Keratinocyte (primary cell): ENCODE measurements around the gene LYPD1. TPM values are rescaled to one million over a fixed set of nuclear protein-coding genes. Genes with fewer than 3 reads are reported as not detected.

ENCODE experiments used
- DNase-seq: peaks from one replicate; pipeline ENCODE4 v3.0.0-alpha.2; 2011; ENCODE audit warnings: low read depth, missing footprints, low spot score
- FAIRE-seq: peaks from 2 replicates; lab custom pipeline; 2011; peaks lifted over from hg19 to GRCh38; lab: Jason Lieb, UNC
- H2AFZ ChIP-seq: 2 replicates; pipeline ENCODE4 v1.6.0; 2012; ENCODE audit warnings: low read length, control low read depth, inconsistent platforms; ENCODE audit not compliant: control insufficient read depth
- H3K27ac ChIP-seq: 2 replicates; pipeline ENCODE4 v1.5.1; 2011; ENCODE audit warnings: low read length; ENCODE audit not compliant: control insufficient read depth, insufficient read depth
- H3K27me3 ChIP-seq: 3 replicates; pipeline ENCODE4 v1.6.0; 2011; ENCODE audit warnings: low read length; ENCODE audit not compliant: control insufficient read depth, insufficient read depth; ENCODE audit errors: extremely low read depth
- H3K36me3 ChIP-seq, 2 experiments: 2 replicates in 1 of 2; 3 replicates in 1 of 2; pipeline ENCODE4 v1.5.1; 2011; ENCODE audit warnings: low read length in 2 of 2, mild to moderate bottlenecking in 1 of 2; ENCODE audit not compliant: control insufficient read depth in 2 of 2, insufficient read depth in 2 of 2; ENCODE audit errors: extremely low read depth in 1 of 2
- H3K4me1 ChIP-seq: 3 replicates; pipeline ENCODE4 v1.5.1; 2011; ENCODE audit warnings: low read length; ENCODE audit not compliant: control insufficient read depth, insufficient read depth; ENCODE audit errors: extremely low read depth
- H3K4me2 ChIP-seq: 3 replicates; pipeline ENCODE4 v1.6.0; 2011; ENCODE audit warnings: low read depth, low read length; ENCODE audit not compliant: control insufficient read depth, insufficient read depth; ENCODE audit errors: extremely low read depth
- H3K4me3 ChIP-seq, 3 experiments: fragments of 200-600 bp in 1 of 3; sonication (generic) in 1 of 3; 2 replicates in 2 of 3; 3 replicates in 1 of 3; pipeline ENCODE4 v1.5.1; 2011 to 2016; ENCODE audit warnings: low read length in 3 of 3, mild to moderate bottlenecking in 3 of 3, control low read depth in 2 of 3, inconsistent platforms in 1 of 3, low read depth in 1 of 3, mixed read lengths in 1 of 3, mixed run types in 1 of 3, moderate library complexity in 1 of 3; ENCODE audit not compliant: control insufficient read depth in 2 of 3, insufficient read depth in 2 of 3; ENCODE audit errors: extremely low read depth in 1 of 3
- H3K79me2 ChIP-seq: 2 replicates; pipeline ENCODE4 v1.6.0; 2012; ENCODE audit warnings: low read length; ENCODE audit not compliant: control insufficient read depth, insufficient read depth
- H3K9ac ChIP-seq: 3 replicates; pipeline ENCODE4 v1.6.0; 2011; ENCODE audit warnings: low read length; ENCODE audit not compliant: control insufficient read depth, insufficient read depth; ENCODE audit errors: extremely low read depth
- H3K9me1 ChIP-seq: 3 replicates; pipeline ENCODE4 v1.6.0; 2011; ENCODE audit warnings: low read length; ENCODE audit not compliant: control insufficient read depth, insufficient read depth; ENCODE audit errors: extremely low read depth
- H3K9me3 ChIP-seq: 2 replicates; pipeline ENCODE4 v1.5.1; 2012; ENCODE audit warnings: low read depth, low read length; ENCODE audit not compliant: control insufficient read depth
- H4K20me1 ChIP-seq: 3 replicates; pipeline ENCODE4 v1.6.0; 2011; ENCODE audit warnings: low read length; ENCODE audit not compliant: control insufficient read depth, insufficient read depth; ENCODE audit errors: extremely low read depth
- CTCF ChIP-seq, 3 experiments: IDR thresholded peaks in 1 of 3; conservative IDR thresholded peaks in 1 of 3; optimal IDR thresholded peaks in 1 of 3; 2 replicates in 2 of 3; 3 replicates in 1 of 3; pipeline versions ENCODE3 to v1.5.1; 2011; ENCODE audit warnings: low read length in 3 of 3, mild to moderate bottlenecking in 3 of 3, moderate library complexity in 2 of 3, control low read depth in 1 of 3, inconsistent platforms in 1 of 3; ENCODE audit not compliant: insufficient read depth in 2 of 3; ENCODE audit errors: extremely low read depth in 1 of 3
- EZH2 ChIP-seq: IDR thresholded peaks from one replicate; pipeline ENCODE4 v1.6.1; 2012; ENCODE audit warnings: inconsistent platforms, mild to moderate bottlenecking, low read length, moderate library complexity
- dilution Hi-C: fragments of 300-500 bp; cut with MboI; formaldehyde crosslinking; loops from one replicate; pipeline ENCODE4 v1.7.0; 2020; ENCODE audit warnings: low sequenced_read_pairs; ENCODE audit not compliant: extremely low pct_ligation_motif_present
- polyA plus RNA-seq, 5 experiments: library from polyadenylated mRNA; depleted of rRNA in 3 of 5; stranded (reverse) in 3 of 5; stranded (forward) in 1 of 5; unstranded in 1 of 5; fragments of >200 nt; gene quantifications; 1 replicate in 1 of 5; 2 replicates in 3 of 5; 3 replicates in 1 of 5; pipeline versions ENCODE4 v1.2.1 to v1.2.3, GENCODE V29; 2011 to 2012; ENCODE audit warnings: missing spikeins in 2 of 5, low read depth in 1 of 5, low replicate concordance in 1 of 5

The LYPD1 gene
- polyA plus RNA-seq, 1 donor (not counting 4 experiments of a cell fraction or from before 2014, with no cell fraction given), result 0.03 TPM

GRCh38 chr2:132645722-132646539 lies 24.1 kb downstream of the LYPD1 start:
- dilution Hi-C loops, result no loop called here
- Histone ChIP-seq H3K36me3 (no peaks in the 10 kb centered on the region), H3K4me2 (no peak overlapping the region), H4K20me1 (no peaks in the 10 kb centered on the region), H3K9me1 (no peaks in the 10 kb centered on the region), H3K79me2 (no peaks in the 10 kb centered on the region), H3K9ac (no peak overlapping the region), H2AFZ (no peak overlapping the region), H3K4me1 (no peaks in the 10 kb centered on the region), H3K4me3 (no peak overlapping the region), H3K27ac (no peak overlapping the region), H3K9me3 (no peaks in the 10 kb centered on the region), H3K27me3 (no peaks in the 10 kb centered on the region)
- no peak for TF ChIP-seq EZH2
- no peak for TF ChIP-seq CTCF (optimal IDR thresholded peaks at IDR 0.05 in 1 of 3, IDR thresholded peaks at IDR 0.05 in 1 of 3, conservative IDR thresholded peaks at IDR 0.05 in 1 of 3; ENCODE audit: extremely low read depth in 1 of 3, insufficient read depth in 2 of 3, low read length in 3 of 3)
- no peak for FAIRE-seq
- DNase-seq, result no peak

GRCh38 chr2:132645176-132645575 lies 24.8 kb downstream of the LYPD1 start:
- TF ChIP-seq EZH2 (no peak), CTCF (optimal IDR thresholded peaks at IDR 0.05 in 1 of 3, IDR thresholded peaks at IDR 0.05 in 1 of 3, conservative IDR thresholded peaks at IDR 0.05 in 1 of 3; ENCODE audit: extremely low read depth in 1 of 3, insufficient read depth in 2 of 3, low read length in 3 of 3) (no peak)
- no peaks in the 10 kb centered on the region for H3K9me1 ChIP-seq

More at GRCh38 chr2:132645176-132645575, 24.8 kb downstream of the LYPD1 start:
- no peak overlapping the region for H3K9ac ChIP-seq
- H3K36me3 ChIP-seq, result no peaks in the 10 kb centered on the region
- FAIRE-seq, result no peak
- no peaks in the 10 kb centered on the region for H3K27me3 ChIP-seq
- H3K4me1 ChIP-seq, result no peaks in the 10 kb centered on the region
- no peaks in the 10 kb centered on the region for H3K79me2 ChIP-seq
- no peak overlapping the region for H3K4me2 ChIP-seq
- H4K20me1 ChIP-seq, result no peaks in the 10 kb centered on the region
- H2AFZ ChIP-seq, result no peak overlapping the region
- dilution Hi-C loops, result no loop called here
- DNase-seq, result no peak
- H3K4me3 ChIP-seq, result no peak overlapping the region
- no peak overlapping the region for H3K27ac ChIP-seq
- H3K9me3 ChIP-seq, result no peaks in the 10 kb centered on the region
